ENCODE data around the gene PRKACA.
"Not testable (repeated sequence)": the region's sequence is repeated elsewhere in the genome, so short reads cannot be mapped to it uniquely, and the experiment has no call there.

PRKACA gene

GRCh38 chr19:14050512-14050911, 67.0 kb downstream of the PRKACA start:
- no peak for DNase-seq (ENCODE audit: extremely low read depth, low read depth)
- H3K4me3 ChIP-seq (replicated peaks; ENCODE audit: low read depth, low read length): no peak overlapping the region
- no peak for TF ChIP-seq CTCF (IDR thresholded peaks at IDR 0.05; ENCODE audit: low read depth, low read length, missing control alignments)

GRCh38 chr19:14048443-14049153, 69.0 kb downstream of the PRKACA start:
- no peak overlapping the region for H3K4me3 ChIP-seq (replicated peaks; ENCODE audit: low read depth, low read length)
- TF ChIP-seq CTCF (IDR thresholded peaks at IDR 0.05; ENCODE audit: low read depth, low read length, missing control alignments): peak; percentile 95
- DNase-seq (ENCODE audit: extremely low read depth, low read depth): no peak

- H3K4me3 ChIP-seq (replicated peaks; ENCODE audit: low read depth, low read length): not testable (repeated sequence)
Observed at GRCh38 chr19:14047866-14048265, 69.7 kb downstream of the PRKACA start.

GRCh38 chr19:14042659-14043608, 74.6 kb downstream of the PRKACA start:
- not testable (repeated sequence) for H3K4me3 ChIP-seq (replicated peaks; ENCODE audit: low read depth, low read length)
- DNase-seq (ENCODE audit: extremely low read depth, low read depth): peak; percentile 81
- TF ChIP-seq CTCF (IDR thresholded peaks at IDR 0.05; ENCODE audit: low read depth, low read length, missing control alignments): peak; percentile 63

More at GRCh38 chr19:14047866-14048265, 69.7 kb downstream of the PRKACA start:
- DNase-seq (ENCODE audit: extremely low read depth, low read depth): not testable (repeated sequence)

Measured in HFF-Myc (cell line).